Measurements from ENCODE around the gene APOL5. TPM values are rescaled to one million over a fixed set of nuclear protein-coding genes. Genes with fewer than 3 reads are reported as not detected.

The APOL5 gene
- polyA plus RNA-seq, 1 donor (not counting 4 experiments of a cell fraction or from before 2014, with no cell fraction given): not detected

DNA sequence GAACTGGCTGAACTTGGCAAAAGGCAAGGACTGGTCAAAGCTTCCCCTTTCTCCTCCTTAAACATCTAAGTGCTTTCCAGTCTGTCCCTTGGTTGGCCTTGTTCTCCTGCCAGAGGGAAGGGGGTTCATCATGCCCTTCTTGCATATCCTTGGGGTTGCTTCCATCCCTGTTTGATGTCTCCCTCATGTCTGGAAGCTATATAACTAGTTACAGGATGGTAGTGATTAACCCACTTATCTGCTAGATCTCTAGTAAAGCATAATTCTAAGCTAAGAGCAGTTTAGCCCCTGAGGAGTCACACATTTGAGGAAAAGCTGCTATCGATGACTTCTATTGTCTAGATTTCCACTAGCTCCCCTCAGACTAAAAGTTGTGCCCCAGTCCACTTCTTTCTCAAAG is 22.9 kb downstream of the APOL5 start:
- no peak overlapping the region for H3K4me3 ChIP-seq (ENCODE audit: control insufficient read depth in 2 of 3, extremely low read depth in 1 of 3, insufficient read depth in 2 of 3, low read depth in 1 of 3, low read length in 3 of 3)
- FAIRE-seq (no peak), DNase-seq (ENCODE audit: low read depth, low spot score) (no peak)
- H3K9me3 ChIP-seq (ENCODE audit: control insufficient read depth, low read depth, low read length): no peaks in the 10 kb centered on the region
- TF ChIP-seq CTCF (optimal IDR thresholded peaks at IDR 0.05 in 1 of 3, IDR thresholded peaks at IDR 0.05 in 1 of 3, conservative IDR thresholded peaks at IDR 0.05 in 1 of 3; ENCODE audit: extremely low read depth in 1 of 3, insufficient read depth in 2 of 3, low read length in 3 of 3) (no peak), EZH2 (IDR thresholded peaks at IDR 0.05; ENCODE audit: low read length) (no peak)
- H3K27me3 ChIP-seq (ENCODE audit: control insufficient read depth, extremely low read depth, insufficient read depth, low read length): no peaks in the 10 kb centered on the region
- no peaks in the 10 kb centered on the region for H4K20me1 ChIP-seq (ENCODE audit: control insufficient read depth, extremely low read depth, insufficient read depth, low read length)
- dilution Hi-C loops (cut with MboI; ENCODE audit: extremely low pct_ligation_motif_present, low sequenced_read_pairs): no loop called here
- peaks cover 18 to 28% of the 10 kb centered on the region in 2 experiments for H3K36me3 ChIP-seq (ENCODE audit: control insufficient read depth in 2 of 2, extremely low read depth in 1 of 2, insufficient read depth in 2 of 2, low read length in 2 of 2)
- no peak overlapping the region for H3K9ac ChIP-seq (ENCODE audit: control insufficient read depth, extremely low read depth, insufficient read depth, low read length)
- H3K79me2 ChIP-seq (ENCODE audit: control insufficient read depth, insufficient read depth, low read length): no peaks in the 10 kb centered on the region
- H3K9me1 ChIP-seq (ENCODE audit: control insufficient read depth, extremely low read depth, insufficient read depth, low read length): no peaks in the 10 kb centered on the region
- H3K4me1 ChIP-seq (ENCODE audit: control insufficient read depth, extremely low read depth, insufficient read depth, low read length): peaks cover 4% of the 10 kb centered on the region
- H2AFZ ChIP-seq (ENCODE audit: control insufficient read depth, low read length): no peak overlapping the region
- H3K27ac ChIP-seq (ENCODE audit: control insufficient read depth, insufficient read depth, low read length): no peak overlapping the region
- no peak overlapping the region for H3K4me2 ChIP-seq (ENCODE audit: control insufficient read depth, extremely low read depth, insufficient read depth, low read depth, low read length)

- Histone ChIP-seq H3K4me3 (ENCODE audit: control insufficient read depth in 2 of 3, extremely low read depth in 1 of 3, insufficient read depth in 2 of 3, low read depth in 1 of 3, low read length in 3 of 3) (no peak overlapping the region), H3K9me1 (ENCODE audit: control insufficient read depth, extremely low read depth, insufficient read depth, low read length) (no peaks in the 10 kb centered on the region), H3K27ac (ENCODE audit: control insufficient read depth, insufficient read depth, low read length) (peak overlapping the region; percentile 27), H3K9ac (ENCODE audit: control insufficient read depth, extremely low read depth, insufficient read depth, low read length) (no peak overlapping the region), H2AFZ (ENCODE audit: control insufficient read depth, low read length) (no peak overlapping the region), H3K27me3 (ENCODE audit: control insufficient read depth, extremely low read depth, insufficient read depth, low read length) (no peaks in the 10 kb centered on the region), H3K9me3 (ENCODE audit: control insufficient read depth, low read depth, low read length) (no peaks in the 10 kb centered on the region), H3K4me2 (ENCODE audit: control insufficient read depth, extremely low read depth, insufficient read depth, low read depth, low read length) (no peak overlapping the region), H3K4me1 (ENCODE audit: control insufficient read depth, extremely low read depth, insufficient read depth, low read length) (peaks cover 4% of the 10 kb centered on the region), H4K20me1 (ENCODE audit: control insufficient read depth, extremely low read depth, insufficient read depth, low read length) (no peaks in the 10 kb centered on the region), H3K79me2 (ENCODE audit: control insufficient read depth, insufficient read depth, low read length) (no peaks in the 10 kb centered on the region), H3K36me3 (ENCODE audit: control insufficient read depth in 2 of 2, extremely low read depth in 1 of 2, insufficient read depth in 2 of 2, low read length in 2 of 2) (peaks cover 25 to 30% of the 10 kb centered on the region in 2 experiments)
- TF ChIP-seq CTCF (optimal IDR thresholded peaks at IDR 0.05 in 1 of 3, IDR thresholded peaks at IDR 0.05 in 1 of 3, conservative IDR thresholded peaks at IDR 0.05 in 1 of 3; ENCODE audit: extremely low read depth in 1 of 3, insufficient read depth in 2 of 3, low read length in 3 of 3) (no peak), EZH2 (IDR thresholded peaks at IDR 0.05; ENCODE audit: low read length) (no peak)
- no peak for FAIRE-seq
- no peak for DNase-seq (ENCODE audit: low read depth, low spot score)
- dilution Hi-C loops (cut with MboI; ENCODE audit: extremely low pct_ligation_motif_present, low sequenced_read_pairs): no loop called here
These were observed 24.8 kb downstream of the APOL5 start for GRCh38 chr22:35742342-35743100.

Data from keratinocyte (primary cell).